Stomach (tissue), 4 donors: Measurements from ENCODE around the gene PLXNA1.

ENCODE experiments used
- CTCF ChIP-seq, 7 experiments: fragments of 450-650 bp in 4 of 7; fragments of 200-600 bp in 3 of 7; sonication (generic) in 3 of 7; IDR thresholded peaks; one replicate each; pipeline ENCODE4 v1.5.1; 2016 to 2019; ENCODE audit warnings: antibody characterized with exemption in 7 of 7, control low read depth in 2 of 7, mild to moderate bottlenecking in 1 of 7
- POLR2AphosphoS5 ChIP-seq, 3 donors: sonication (generic); formaldehyde crosslinking; IDR thresholded peaks; one replicate each; pipeline ENCODE4 v1.6.1; 2016; ENCODE audit warnings: antibody characterized with exemption in 3 of 3

- TF ChIP-seq CTCF (IDR thresholded peaks at IDR 0.05) = no peak
- no peak for TF ChIP-seq POLR2AphosphoS5 (IDR thresholded peaks at IDR 0.05)
These were observed 47.0 kb upstream of the PLXNA1 start for GRCh38 chr3:126935756-126936509.
